ENCODE results near the gene GRK6.
"Not testable (repeated sequence)": the region's sequence is repeated elsewhere in the genome, so short reads cannot be mapped to it uniquely, and the experiment has no call there.

GRK6 gene

DNA sequence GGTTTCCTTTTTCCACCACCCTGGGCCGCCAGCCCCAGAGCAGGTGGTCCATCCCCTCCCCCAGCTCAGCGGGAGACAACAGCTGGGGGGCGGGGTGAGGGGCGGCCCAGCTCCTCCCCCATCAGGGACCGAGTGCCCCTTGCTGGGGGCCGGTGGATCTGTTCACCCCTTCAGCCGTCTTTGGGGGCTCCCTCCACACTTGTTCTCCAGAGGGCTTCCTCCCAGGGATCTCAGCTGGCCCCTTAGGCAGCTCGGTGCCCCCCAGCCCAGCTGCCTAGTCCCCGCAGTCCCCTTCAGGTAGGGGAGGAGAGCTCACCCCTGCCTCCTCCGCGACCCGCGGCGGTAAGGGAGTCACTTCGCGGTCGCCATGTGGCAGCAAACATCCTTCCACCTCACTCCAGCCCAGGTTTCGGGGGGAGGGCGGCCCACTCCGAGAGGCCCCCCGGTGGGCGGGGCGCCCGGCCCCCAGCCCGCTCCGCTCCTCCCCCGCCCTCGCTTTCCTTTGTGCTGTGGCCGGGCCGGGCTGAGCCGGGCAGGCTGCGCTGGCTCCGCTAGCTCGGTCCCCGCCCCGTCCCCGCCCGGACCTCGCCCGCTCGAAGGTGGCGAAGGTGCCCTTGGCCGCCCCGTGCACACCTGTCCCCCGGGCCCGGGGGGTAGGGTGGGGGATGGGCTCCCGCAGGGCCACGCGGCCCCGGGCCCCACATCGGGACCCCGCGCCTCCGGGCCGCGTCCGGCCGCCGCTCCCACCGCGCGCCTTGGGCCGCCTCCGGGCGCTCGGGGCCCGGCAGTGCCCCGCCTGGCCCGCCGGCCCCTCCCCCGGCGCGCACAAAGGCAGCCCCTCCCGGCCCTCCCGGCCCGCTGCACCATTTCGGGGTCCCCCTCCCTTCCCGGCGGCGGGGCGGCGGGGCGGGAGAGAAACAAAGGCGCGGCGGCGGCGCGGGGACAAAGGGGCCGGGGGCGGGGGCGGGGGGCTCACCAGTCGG is 46.3 kb downstream of the GRK6 start:
- DNase-seq: no peak

DNA sequence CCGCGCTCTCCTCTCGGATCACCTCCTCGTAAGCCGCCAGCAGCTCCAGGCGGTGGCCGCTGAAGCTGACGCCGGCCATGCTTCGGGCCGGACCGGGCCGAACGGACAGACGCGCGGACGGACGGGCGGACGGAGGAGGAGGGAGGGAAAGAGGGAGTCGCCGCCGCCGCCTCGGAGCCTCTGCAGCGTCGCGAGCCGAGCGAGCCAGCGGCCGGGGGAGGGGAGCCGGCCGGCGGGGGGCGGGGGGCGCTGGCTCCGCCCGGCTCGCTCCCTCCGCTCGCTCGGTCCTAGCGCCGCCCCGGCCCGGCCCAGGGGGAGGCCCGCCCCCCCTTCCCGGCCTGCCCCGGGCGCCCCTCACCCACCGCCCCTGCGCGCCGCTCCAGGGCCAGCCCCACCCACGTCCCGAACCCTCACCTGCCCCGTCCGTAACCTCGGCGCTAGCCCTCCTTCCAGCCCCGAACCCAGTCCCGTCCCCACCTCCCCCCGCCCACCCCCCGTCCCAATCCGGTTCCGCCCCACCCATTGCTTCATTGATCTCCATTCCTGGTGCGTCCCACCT is 47.0 kb downstream of the GRK6 start, which contains the start of gene DBN1:
Gene DBN1, minus strand, starts transcription at position 192 of the 559 bp plus-strand sequence. Its CDS starts 113 bp downstream, at position 79.
- no peak for DNase-seq

DNA sequence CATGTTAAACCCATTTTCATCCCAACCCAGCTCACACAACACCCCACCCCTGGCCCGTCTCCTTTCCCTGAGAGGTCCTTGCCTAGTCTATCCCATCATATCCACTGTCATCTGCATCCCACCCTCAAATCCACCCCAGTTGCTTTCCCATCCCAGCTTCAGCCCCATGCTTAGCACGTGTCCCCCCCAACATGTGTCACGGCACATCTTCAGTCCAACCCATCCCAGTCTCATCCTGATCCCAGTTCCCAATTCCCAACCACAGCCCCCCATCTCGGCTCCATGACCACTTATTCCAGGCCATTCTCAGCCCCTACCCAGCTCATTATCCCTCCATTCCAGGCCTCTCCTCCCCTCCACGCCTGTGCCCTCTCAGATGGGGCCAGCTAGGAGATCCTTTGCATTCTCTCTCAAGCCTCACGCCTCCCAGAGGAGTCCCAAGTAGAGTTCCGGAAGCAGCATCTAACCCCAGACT is 47.6 kb downstream of the GRK6 start:
- DNase-seq: no peak

DNA sequence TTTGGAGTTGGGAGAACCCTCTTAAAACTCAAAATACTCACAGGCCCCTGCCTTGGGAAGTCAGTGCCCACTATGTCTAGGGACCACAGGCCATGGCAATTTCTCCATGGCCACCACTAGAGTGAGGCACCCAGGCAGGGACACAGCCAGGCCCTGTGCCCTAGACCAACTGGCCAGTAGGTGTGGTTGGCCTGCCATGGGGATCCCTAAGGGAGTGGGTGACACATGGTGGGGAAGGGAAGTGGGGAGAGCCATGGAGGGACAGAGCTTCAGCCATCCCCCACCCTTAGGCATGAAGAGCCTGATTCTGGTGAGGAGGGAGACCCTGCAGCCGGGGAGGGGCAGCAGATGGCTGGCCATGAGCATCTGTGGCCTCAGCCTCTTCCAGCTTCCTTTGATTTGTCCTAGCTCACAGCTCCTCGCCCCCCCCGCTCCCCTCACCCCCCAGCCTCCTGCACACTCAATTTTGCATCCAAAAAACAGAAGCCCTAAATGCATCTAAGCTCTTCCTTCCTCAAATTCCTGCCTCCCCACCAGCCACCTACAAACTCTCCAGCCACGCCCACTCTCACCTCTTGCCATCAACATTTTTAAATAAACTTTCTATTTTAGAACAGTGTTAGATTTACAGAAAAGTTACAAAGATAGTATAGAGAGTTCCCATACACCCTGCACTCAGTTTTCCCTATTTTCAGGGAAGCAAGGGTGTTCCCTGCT is 48.5 kb downstream of the GRK6 start:
- DNase-seq: no peak

- DNase-seq: no peak
These were observed 49.3 kb downstream of the GRK6 start for GRCh38 chr5:177475563-177476427.

DNA sequence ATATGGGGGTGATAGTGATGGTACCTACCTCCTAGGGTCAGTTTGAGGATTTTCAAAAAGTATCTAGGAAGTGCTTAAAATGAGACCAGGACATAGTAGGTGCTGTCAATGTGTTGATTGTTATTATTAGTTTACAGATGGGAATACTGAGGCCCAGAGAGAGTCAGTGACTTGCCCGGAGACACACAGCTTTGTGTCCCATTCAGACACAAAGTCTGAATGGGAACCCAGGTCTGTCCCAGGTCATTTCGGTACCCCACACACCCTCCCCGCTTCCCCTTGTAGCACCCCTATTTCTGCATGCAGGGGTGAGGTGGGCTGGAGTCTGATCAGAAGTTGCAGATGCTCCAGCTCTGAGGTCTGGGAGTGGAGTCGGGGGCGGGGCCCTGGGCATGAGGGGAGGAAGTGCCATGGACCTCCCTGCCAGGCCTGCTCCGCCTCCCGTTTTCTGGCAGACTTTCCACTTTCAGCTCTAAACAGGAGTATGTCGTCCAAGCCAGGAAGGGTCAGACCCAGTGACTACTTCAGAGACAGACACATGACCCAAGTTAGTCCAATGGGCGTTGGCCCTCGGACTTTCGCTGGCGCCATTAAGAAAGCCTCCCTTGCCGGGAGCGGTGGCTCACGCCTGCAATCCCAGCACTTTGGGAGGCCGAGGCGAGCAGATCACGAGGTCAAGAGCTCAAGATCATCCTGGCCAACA is 50.2 kb downstream of the GRK6 start:
- DNase-seq: no peak

DNA sequence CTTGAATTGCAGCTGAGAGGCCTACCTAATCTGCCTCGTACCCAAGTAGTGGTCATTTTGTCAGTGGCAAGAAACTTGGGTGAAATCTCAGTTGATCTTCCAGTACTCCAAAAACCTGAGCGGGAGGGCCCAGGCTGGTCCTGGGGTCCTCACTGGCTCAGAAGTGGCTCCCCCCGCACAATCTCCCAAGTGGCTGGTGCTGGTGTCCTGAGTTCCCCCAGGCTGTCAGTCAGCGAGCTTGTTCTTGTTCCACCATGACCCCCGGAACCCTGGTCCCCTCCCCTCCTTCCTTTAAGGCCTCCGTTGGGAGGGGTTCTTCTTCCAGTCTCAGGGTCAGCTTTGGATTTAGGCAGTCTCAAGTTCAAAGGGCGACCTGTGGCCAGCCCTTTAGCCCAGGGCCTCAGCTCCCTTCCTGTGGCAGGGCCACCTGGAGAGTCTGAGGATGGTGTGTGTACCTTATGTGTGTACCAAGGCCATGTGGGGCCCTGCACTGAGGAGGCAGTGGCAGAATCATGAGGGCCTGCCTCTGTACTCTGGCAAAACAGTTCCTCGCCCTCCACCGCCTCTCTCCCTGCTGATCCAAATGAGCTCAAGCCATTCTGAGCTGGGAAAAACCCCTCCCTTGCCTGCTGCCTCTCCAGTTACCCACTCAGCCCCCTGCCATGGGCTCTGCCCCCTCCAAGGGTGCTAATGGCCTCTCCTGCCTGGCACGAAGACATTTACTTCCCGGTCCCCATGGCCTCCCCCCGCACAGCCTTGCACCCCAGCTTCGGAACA is 51.4 kb downstream of the GRK6 start:
- DNase-seq: no peak

DNA sequence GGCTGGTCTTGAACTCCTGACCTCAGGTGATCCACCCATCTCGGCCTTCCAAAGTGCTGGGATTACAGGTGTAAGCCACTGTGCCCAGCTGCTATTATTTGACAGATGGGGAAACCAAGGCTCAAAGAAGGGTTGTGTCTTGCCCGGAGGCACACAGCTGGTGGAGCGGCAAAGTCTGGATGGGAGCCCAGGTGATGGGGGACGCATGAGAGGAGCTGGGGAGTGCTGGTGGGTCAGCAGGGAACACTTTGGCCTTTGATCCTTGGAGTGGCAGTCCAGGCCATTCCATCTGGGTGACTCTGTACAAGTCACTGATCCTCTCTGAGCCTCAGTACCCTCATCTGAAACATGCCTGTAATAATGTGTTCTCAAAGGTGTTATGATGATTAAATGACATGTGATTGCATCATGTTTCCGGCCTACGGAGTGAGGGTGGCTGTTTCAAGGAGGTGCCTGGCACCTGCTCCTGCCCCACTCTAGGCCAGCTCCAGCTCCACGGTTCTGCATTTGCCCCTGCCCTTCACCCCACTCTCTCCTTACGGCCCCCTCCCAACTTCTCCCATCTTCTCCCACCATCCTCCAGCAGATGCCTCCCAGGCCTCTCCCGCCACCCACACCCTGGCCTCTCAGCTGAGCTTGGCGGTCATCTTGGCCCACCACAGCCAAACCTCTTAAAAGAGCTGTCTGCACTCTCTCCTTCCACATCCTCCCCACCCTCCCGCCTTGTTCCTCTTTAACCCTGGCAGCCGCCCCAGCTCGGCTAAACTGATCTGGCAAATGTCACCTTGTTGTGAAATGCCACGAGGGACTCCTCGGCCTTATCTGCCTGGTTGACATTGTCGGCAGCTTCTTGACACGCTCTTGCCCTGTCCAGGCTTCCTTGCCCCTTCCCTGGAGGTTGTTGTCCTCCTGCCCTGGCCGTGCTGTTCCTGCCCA is 52.5 kb downstream of the GRK6 start:
- peak; percentile 48 to 60 for DNase-seq

DNA sequence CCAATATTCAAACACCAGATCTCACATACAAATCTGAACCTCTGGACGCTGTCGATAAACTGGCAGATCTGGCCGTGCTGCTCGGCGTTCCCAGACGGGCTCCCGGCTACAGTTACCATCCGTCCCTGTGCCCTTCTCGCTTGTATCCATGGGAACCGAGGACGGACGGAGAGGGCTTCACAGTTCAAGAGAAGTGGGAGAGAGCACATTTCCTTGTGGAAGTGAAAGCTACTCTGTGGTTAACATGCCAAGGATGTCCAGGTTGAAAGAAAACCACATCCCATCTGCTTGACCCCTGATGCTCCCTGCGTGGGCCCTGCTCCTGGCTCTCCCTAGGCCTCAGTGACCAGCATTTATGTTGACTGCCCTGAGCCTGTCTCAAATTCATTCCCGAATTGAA is 53.3 kb downstream of the GRK6 start:
- no peak for DNase-seq

GRCh38 chr5:177482359-177482795 is 55.9 kb downstream of the GRK6 start:
- DNase-seq: no peak

GRCh38 chr5:177483042-177483441 is 56.6 kb downstream of the GRK6 start:
- no peak for DNase-seq

DNA sequence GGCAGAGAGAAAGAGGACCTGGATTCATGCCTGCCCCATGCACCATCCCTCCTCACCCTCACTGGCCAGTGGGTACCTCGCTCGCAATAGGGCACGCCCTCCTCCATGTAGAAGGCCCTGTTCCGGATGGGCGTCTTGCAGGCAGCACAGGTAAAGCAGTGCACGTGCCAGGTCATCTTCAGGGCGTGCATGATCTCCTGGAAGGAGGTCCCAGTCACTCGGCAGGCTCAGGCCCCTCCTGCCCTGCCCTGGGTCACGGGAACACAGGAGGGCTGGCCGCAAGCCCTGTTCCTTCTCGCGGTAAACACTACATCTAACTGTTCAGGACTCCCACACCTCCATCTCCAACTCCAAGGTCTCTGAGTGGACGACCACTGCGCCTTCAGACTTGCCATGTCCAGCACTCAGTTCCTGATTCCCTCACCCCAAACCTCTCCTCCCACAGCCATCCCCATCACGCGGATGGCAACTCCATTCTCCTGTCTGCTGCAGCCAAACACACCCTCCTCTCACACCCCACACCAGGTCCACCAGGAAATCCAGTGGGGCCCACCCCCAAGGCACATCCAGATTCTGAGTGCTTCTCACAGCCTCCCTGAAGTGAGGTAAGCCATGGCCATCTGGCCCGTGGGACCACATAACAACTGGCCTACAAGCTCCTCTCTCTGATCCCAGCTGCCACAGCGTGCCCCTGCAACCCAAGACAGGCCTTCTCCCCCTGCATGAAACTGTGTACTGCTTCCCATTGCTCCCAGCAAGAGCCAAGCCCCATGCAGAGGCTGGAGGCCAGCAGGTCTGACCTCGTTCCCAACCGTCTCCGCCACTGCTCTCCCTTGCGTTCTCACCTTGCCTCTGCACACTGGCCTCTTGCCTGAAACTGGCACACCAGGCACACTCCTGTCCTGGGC is 57.8 kb downstream of the GRK6 start:
- DNase-seq: no peak

DNA sequence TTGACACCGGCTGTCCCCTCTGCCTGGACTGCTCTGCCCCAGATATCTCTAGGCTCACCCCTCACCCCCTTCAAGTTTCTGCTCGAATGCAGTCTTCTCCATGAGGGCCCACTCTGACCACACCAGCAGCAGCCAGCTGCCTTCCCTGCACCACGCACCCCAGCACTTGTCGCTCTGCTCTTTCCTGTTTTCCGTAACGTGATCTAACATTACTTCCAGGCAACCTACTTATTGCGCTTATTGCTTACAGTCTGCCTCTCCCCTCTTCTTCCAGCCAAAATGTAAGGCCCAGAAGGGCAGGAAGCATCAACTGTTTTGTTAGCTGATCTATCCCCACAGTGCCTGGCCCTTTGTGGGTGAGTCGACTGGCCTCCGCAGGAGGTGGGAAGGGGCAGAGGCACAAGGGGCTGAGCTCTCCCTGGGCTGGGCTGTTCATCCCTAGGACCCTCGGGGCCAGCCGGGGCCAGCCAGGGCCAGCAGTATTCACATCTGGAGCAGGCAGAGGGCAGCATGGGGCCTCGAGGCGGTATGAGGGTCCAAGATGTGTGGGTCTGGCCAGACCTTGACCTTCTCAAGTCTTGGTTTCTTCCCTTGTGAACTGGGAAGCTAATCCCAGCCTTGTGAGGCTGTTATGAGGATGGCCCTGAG is 58.5 kb downstream of the GRK6 start:
- no peak for DNase-seq

DNA sequence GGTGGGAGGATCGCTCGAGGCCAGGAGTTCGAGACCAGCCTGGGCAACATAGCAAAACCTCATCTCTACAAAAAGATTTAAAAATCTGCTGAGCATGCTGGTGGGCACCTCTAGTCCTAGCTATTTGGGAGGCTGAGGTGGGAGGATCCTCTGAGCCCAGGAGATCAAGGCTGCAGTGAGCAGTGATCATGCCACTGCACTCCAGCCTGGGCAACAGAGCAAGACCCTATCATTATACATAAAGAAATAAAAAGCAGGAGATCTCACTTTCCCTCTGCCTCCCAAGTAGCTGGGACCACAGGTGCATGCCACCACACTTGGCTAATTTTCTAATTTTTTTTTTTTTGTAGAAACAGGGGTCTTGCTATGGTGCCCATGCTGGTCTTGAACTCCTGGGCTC is 59.3 kb downstream of the GRK6 start:
- not testable (repeated sequence) for DNase-seq

DNA sequence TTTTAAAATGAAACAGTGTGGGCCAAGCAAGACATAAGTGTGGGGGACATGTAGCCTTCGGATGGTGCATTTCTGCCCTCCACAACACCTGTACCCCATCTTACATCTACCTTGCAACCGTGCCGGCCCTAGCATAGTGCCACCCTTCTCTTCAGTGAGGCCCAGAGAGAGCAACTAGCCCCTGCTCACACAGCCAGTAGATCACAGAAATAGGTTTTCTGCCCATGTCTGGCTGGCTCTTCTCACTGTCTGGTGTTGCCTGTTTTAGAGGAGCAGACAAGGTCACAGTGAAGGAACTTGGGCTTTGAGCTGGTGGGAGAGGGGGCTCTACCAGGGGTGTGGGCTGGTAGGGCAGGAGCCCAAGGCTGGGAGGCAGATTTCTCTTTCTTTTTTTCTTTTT is 59.8 kb downstream of the GRK6 start:
- DNase-seq: no peak

- no peak for DNase-seq
These were observed 60.7 kb downstream of the GRK6 start for GRCh38 chr5:177487144-177487543.

DNA sequence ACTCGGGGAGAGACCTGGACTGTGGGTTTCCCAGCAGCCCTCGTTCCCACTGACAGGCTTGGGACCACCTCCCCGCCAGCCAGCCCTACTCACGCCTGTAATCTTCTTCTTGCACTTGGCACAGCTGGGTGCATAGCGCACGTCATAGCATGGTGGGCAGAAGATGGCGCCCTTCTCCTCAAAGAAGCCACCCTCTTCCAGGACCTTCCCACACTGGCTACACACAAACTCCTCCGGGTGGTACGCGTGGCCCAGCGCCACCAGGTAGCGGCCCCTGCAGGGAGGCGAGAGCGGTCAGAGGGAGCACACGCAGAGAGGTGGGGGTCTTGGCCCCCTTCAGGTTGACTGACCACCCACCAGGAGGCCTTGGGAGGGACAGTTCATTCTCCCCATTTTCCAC is 61.5 kb downstream of the GRK6 start:
- no peak for DNase-seq

GRCh38 chr5:177489119-177489716 is 62.7 kb downstream of the GRK6 start:
- no peak for DNase-seq

Measured in bone marrow (tissue), 2 donors.